ENCODE measurements around the gene MRFAP1L1.

MRFAP1L1 gene

GRCh38 chr4:6715704-6716017 lies 6.0 kb upstream of the MRFAP1L1 start:
- DNase-seq: no peak

- DNase-seq: no peak
These were observed 5.3 kb upstream of the MRFAP1L1 start for GRCh38 chr4:6714954-6715353.

DNA sequence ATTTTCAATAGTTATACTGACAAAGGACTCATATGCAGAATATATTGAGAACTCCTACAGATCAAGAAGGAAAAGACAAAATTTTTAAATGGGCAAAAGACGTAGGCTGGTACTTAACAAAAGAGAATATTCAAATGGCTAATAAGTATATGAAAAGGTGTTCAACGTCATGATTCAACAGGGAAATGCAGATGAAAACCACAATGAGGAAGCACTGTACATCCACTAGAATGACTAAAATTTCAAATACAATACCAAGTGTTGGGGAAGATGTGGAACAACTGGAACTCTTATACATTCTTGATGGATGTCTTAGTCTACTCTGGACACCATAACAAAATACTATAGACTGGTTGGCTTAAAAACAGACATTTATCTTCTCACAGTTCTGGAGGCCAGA lies 1.3 kb upstream of the MRFAP1L1 start:
- no peak for DNase-seq

DNA sequence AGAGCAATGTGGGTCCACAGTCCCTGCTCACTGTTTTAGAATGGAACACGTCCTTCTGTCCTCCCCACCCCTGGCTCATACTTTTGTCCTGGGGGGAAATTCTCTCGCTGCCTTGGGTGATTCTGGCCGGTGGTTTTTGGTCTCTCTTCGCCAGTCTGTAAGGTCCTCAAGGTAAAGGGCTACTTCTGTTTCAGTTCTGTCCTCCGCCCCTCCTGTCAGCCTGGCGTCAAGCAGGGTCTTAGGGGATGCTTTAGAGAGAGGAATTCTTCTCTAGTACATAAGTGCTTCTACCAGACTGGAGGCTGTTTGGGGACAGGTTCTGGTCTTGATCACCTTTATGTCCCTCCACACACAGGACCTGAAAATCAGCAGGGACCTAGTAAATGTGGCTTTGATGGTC lies 617 bp upstream of the MRFAP1L1 start:
- DNase-seq: no peak

- DNase-seq: no peak
These were observed 3.5 kb downstream of the MRFAP1L1 start for GRCh38 chr4:6706173-6706572.

DNA sequence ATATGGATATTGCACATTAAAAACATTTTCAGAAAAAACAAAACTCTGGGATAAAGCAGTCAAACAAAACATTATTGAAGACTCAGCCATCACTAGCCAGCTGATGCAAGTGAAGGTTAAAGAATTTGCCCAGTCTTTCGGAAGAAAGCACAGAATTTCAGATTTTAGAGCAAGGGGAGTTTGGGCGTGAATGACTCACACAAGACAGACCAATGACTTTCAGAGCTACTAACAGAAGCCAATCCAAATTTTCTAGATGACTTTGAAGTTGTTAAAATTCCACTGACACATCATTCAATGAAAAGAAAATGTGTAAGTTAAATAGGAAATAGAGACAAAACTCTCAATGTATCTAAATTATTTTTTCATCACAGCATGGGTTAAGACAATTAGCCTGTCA lies 4.0 kb downstream of the MRFAP1L1 start:
- DNase-seq: no peak

DNA sequence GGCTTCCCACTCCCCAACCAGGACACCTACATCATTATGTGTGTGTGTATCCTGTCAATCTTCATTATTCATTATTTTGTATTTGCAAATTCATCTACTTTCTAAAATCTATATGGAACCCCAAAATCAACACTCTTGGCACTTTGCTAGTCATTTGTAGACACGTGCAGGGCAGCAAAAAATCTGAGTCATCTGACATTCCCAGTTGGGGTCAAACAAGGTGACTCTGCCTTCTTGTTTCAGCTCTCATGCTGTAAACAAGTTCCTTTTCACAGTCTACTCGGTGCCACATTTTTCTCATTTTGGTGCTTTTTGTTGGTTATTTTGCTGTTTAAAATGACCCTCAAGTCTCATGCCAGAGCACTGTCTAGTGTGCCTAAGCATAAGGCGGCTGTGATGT lies 5.9 kb downstream of the MRFAP1L1 start:
- DNase-seq: no peak

- no peak for DNase-seq
These were observed 6.9 kb downstream of the MRFAP1L1 start for GRCh38 chr4:6702761-6703160.

GRCh38 chr4:6701371-6701770 lies 8.3 kb downstream of the MRFAP1L1 start:
- no peak for DNase-seq

DNA sequence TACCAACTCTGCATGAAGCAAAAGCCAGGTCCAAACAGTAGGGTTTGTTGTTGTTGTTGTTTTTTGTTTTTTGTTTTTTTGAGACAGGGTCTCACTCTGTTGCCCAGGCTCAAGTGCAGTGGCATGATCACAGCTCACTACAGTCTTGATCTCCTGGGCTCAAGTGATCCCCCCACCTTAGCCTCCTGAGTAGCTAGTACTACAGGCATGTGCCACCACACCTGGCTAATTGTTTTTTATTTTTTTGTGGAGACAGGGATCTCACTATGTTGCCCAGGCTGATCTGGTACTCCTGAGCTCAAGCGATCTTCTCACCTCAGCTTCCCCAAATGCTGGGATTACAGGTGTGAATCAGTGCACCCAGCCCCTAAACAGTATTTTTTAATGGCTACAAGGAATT lies 9.8 kb downstream of the MRFAP1L1 start:
- DNase-seq: no peak

GRCh38 chr4:6699388-6699787 lies 10.3 kb downstream of the MRFAP1L1 start:
- DNase-seq: no peak

DNA sequence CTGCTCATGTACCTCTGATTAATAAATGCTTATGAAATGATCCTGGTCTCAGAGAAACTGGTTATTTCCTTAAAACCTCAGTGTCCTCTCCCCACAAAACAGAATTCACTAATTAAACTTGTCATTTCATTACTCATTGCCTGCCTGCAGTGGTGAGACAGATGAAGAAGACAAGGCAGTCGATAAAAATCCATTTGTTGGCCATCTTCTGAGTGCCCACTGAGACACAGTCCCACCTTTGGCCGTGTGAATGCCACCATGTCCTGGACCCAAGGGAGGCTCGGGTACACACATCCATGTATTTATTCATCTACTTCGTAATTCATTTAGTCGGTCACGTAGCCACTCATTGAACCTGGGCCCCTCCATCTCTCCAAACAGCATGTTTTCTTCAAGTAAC lies 12.5 kb downstream of the MRFAP1L1 start:
- no peak for DNase-seq

- no peak for DNase-seq
These were observed 13.1 kb downstream of the MRFAP1L1 start for GRCh38 chr4:6696611-6697010.

DNA sequence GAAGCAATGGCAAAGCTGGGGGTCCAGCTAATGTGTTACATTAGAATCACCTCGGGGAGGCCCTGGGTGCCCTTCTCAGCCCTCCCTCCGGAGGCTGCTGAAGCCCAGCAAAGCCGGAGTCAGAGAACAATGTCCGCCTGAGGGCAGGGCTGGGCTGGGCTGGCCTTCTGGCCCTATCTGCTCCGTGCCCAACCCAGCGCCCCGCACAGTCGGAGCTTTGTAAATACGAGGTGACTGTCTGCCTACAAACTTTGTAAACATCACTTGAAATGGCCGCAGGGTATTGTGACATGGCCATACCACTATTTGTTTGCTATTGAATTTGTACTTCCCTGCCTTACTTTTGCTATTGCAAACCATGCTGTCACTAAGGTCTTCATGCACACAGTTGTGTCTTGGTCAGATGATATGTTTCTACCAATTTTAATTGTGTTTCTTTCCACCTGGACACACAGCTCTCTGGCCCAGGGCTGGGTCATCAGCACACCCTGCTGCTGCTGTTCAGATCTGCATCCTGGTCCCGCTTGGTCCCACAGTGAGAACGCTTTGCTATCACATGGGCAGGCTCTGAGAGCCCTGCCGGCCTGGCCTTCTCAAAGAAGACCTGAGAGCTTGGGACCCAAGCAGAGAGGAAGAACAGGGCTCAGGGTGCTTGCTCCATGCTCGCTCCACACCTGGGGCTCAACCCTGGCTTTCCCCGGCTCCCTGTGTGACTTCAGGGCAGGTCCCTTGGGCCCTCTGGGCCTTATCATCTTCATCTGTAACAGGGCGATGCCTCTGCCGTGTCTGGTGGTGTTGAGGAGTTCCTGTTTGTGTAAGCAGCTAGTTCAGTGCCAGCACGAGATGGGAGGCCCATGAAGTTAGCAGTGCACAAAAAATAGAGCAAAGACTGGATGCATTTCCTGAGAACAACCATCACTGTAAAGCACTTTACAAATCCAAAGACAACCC lies 13.7 kb downstream of the MRFAP1L1 start:
- DNase-seq: no peak

GRCh38 chr4:6694177-6694901 lies 15.3 kb downstream of the MRFAP1L1 start:
- DNase-seq: no peak

DNA sequence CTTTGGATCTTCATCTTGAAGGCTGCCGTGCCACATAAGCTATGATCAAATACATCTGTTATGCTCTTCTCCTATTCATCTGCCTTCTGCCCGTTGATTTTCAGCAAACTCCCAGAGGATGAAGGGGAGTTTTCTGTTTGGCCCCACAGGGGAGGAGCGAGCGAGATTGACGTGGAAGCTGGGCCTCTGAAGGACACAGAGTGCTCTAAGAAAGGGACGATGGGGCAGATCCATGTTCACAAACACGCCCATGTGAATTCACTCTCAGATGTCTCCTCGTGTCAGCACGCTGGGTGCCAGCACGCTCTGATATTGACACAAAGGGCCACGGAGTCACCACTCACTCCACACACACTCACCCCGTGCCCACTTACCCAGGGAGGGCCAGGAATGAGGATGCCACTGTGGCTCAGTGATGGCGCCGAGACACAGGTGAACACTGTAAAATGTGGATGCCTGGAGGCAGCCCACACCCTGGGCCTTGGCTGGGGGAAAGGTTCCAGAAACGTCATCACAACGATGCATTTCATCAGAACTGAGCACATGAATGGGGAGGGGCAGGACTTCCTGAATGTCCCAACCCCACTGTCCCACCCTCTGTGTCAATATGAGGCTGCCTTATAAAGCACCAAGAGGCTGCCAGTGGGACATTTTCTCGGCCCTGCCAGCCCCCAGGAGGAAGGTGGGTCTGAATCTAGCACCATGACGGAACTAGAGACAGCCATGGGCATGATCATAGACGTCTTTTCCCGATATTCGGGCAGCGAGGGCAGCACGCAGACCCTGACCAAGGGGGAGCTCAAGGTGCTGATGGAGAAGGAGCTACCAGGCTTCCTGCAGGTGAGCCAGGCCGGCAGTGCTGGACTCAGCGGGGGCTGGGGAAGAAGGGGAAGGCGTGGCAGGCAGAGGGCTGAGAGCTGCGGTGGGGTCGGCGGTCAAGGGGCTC lies 16.2 kb downstream of the MRFAP1L1 start, which contains the start of gene S100P:
TSS of gene S100P (plus strand) at position 648 of the 946 bp plus-strand sequence. CDS start at position 703, 55 bp downstream.
- no peak for DNase-seq

DNA sequence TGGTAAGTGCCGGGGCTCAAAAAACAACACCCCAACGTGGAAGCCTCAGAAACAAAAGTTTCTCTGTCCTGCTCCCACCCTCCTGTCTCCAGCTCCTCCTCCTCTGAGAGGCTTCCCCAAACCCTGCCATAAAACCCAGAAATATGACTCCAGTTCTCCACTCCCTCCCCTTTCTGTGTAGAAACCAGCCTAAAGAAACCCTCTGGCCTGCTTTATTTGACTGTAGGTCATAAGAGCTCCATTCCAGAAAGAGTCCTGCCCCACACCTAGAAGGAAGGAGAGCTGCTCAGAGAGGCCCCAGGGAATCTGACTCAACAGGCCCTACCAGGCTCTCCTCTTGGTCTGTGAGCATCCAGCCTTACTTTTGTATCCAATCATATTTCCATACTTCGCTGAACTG lies 16.9 kb downstream of the MRFAP1L1 start:
- DNase-seq: no peak

DNA sequence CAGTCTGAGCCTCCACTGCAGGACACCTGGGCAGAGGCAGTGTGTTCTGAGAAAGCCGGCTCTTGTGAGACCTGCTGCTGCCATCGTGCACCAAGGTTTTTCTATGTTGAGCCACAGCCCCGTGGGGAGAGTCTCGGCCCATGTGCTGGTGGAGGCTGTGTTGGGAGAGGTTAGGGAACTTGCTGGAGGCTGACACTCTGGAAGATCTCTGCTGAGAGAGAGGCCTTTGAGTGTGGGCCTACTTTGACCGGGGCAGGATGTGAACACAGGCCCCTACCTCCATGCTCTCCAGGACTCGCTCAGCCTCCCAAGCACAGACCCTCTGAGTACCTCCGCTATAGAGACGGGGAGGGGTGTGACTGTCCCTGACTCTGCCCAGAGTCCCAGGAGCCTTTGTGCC lies 17.3 kb downstream of the MRFAP1L1 start:
- DNase-seq: no peak

DNA sequence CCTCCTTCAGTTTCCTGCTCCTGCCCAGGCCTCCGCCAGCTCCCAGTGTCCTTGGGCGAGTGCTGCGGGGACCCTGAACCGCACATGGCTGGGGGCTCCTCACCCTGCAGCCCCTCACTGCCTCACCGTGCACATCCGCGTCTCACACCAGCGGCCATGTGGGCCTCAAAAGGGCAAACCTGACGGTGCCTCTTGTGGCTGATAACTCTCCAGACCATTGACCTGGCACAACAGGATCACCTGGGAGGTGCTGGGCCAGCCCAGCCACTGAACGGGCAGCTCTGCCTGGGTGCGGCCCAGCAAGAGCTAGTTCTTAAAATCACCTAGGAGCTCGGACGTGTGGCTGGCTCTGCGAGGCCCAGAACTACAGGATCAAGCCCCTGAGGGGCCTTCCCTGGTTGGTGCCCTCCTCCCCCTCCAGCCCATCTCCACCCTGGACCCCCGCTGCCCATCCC lies 20.1 kb downstream of the MRFAP1L1 start:
- DNase-seq: no peak

DNA sequence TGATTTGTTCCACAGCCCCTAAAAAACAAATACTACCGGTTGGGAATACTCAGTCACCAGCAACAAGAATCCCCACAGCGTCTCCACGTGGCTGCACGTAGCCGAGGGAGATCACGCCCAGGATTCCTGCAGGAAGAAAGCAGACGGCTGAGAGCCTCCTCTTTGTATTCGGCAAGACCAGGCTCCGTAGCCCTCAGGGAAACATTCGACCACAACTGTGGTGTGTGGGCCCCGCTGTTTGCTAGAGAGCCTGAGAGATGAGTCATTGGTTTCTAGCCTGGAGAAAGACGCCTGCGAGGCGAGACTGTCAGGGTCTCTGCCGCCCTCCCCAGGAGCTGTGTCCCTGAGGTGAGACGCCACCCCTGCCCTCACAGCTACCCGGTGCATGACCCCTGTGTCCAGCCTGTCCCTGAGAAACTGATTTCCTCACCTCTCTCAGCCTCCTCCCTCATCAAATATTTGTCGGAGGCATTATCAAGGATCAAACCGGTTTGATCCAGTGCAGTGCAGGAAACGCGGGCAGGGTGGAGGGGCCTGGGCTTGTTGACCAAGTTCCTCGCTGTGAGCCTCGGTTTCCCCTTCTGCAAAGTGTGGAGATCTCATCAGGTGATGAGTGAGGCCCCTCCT lies 20.7 kb downstream of the MRFAP1L1 start:
- no peak for DNase-seq

DNA sequence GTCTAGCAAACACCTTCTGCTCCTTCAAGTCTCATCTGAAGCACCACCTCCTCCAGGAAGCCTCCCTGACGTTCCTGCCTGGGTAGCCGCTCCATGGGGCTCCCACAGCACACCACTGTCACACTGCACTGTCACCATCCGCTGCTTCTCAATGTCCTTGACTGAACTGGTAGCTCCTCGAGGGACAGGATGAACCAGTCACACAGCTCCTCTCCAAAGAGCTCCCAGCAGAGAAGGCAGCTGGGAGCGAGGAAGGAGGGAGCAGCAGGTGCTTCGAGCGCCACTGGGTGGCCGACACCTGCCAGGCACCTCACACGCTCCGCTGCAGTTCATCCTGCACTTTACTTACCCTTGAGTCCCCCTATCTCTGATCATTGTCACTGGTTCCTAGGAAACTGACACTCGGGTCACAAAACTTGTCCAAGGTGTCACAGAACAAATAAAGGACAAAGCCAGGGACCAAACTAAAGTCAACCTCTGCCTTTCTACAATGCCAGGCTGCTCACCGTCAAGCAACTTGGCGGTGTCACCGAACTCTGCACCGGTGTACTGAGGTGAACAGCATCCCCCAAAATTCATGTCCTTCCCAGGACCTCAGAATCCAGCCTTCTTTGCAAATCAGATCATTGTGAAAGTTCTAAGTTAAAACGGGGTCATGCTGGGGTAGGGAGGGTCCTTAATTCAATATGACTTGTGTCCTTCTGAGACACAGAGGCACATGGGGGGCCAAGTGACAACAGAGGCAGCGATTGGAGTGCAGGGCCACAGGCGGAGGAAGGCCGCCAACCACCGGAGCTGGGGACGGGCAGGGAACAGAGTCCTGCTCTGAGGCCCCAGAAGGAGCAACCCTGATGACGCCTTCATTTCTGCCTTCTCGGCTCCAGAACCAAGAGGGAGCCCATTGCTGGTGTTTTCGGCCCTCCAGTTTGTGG lies 21.5 kb downstream of the MRFAP1L1 start:
- no peak for DNase-seq

All from NCI-H446 (cell line).